Panc1 (cell line): ENCODE results near the gene HNRNPA3. TPM values are rescaled to one million over a fixed set of nuclear protein-coding genes. Genes with fewer than 3 reads are reported as not detected.

Source experiments
- ATAC-seq: fragments of 200-7000 bp; cut with Tn5 transposase; 2 replicates; pipeline ENCODE4 v1.9.1; 2020; ENCODE audit warnings: mild to moderate bottlenecking, moderate library complexity
- BruUV-seq: library from RNA; stranded (reverse); fragments of 400-500 nt; replicated peaks from 2 replicates; lab custom pipeline; 2021; lab: Mats Ljungman, UMichigan
- CTCF ChIA-PET: fragments of 300-600 bp; sonication (Branson Sonifier 250); formaldehyde crosslinking; loops from one replicate; lab custom pipeline; 2022; ENCODE audit warnings: antibody characterized with exemption; lab: Charles Lee
- POLR2A ChIA-PET: fragments of 300-600 bp; sonication (Branson Sonifier 250); formaldehyde crosslinking; loops from one replicate; lab custom pipeline; 2022; ENCODE audit warnings: antibody characterized with exemption; lab: Charles Lee
- DNase-seq: peaks from one replicate; pipeline ENCODE4 v3.0.0-alpha.2; 2010; ENCODE audit warnings: low read depth, low spot score
- H3K27ac ChIP-seq: 2 replicates; pipeline ENCODE4 v1.5.1; 2011; ENCODE audit warnings: mild to moderate bottlenecking, low read length, inconsistent platforms
- H3K27me3 ChIP-seq: fragments of 200-500 bp; sonication (Bioruptor generic); 2 replicates; pipeline ENCODE4 v1.6.0; 2014; ENCODE audit warnings: low read length, inconsistent platforms; ENCODE audit not compliant: control insufficient read depth, insufficient read depth
- H3K36me3 ChIP-seq: fragments of 200-500 bp; sonication (Bioruptor generic); 2 replicates; pipeline ENCODE4 v1.5.1; 2014; ENCODE audit warnings: inconsistent platforms, mild to moderate bottlenecking, low read length, moderate library complexity; ENCODE audit not compliant: control insufficient read depth, insufficient read depth
- H3K4me1 ChIP-seq: 2 replicates; pipeline ENCODE4 v1.5.1; 2011; ENCODE audit warnings: inconsistent platforms, mild to moderate bottlenecking, low read length, moderate library complexity; ENCODE audit not compliant: control insufficient read depth, insufficient read depth
- H3K4me3 ChIP-seq, 2 experiments: 2 replicates each; pipeline ENCODE4 v1.5.1; 2011 to 2012; ENCODE audit warnings: low read depth in 2 of 2, low read length in 2 of 2, mild to moderate bottlenecking in 2 of 2, inconsistent platforms in 1 of 2, moderate library complexity in 1 of 2
- H3K9me3 ChIP-seq: fragments of 200-500 bp; sonication (Bioruptor generic); 2 replicates; pipeline ENCODE4 v1.5.1; 2014; ENCODE audit warnings: low read depth, mild to moderate bottlenecking, inconsistent platforms, low read length, moderate library complexity; ENCODE audit not compliant: control insufficient read depth, insufficient read depth
- CTCF ChIP-seq: fragments of 450-650 bp; IDR thresholded peaks from 2 replicates; pipeline ENCODE4 v1.5.1; 2017; ENCODE audit warnings: mild to moderate bottlenecking
- POLR2AphosphoS5 ChIP-seq: IDR thresholded peaks from 2 replicates; pipeline ENCODE4 v1.6.1; 2012; ENCODE audit warnings: mild to moderate bottlenecking, low read depth, low read length, moderate library complexity
- SIN3A ChIP-seq: IDR thresholded peaks from 2 replicates; pipeline ENCODE4 v1.6.1; 2012; ENCODE audit warnings: low read depth, mild to moderate bottlenecking, low read length, moderate library complexity, borderline replicate concordance; ENCODE audit not compliant: insufficient read depth
- TCF7L2 ChIP-seq: IDR thresholded peaks from 2 replicates; pipeline ENCODE4 v1.6.1; 2011; ENCODE audit warnings: mild to moderate bottlenecking, low read depth, low read length, inconsistent platforms
- in situ Hi-C: cut with HindIII; loops from 2 replicates; pipeline ENCODE4 v1.10.0; 2016; ENCODE audit warnings: low sequenced_read_pairs, low pct_unique_long_range_greater_than_20kb
- intact Hi-C: fragments of 100-400 bp; cut with micrococcal nuclease; formaldehyde crosslinking; loops from one replicate; pipeline ENCODE4 v1.10.0; 2022; ENCODE audit not compliant: unreplicated experiment
- total RNA-seq: library from RNA; stranded (reverse); gene quantifications from one replicate; pipeline ENCODE4 v1.2.1, GENCODE V29; 2021; ENCODE audit not compliant: unreplicated experiment

HNRNPA3 gene
- total RNA-seq, 1 experiment from 2014 or later, result 228 TPM

GRCh38 chr2:177237932-177238331, 25.3 kb downstream of the HNRNPA3 start:
- Histone ChIP-seq H3K4me1 (peaks cover 77% of the 10 kb centered on the region), H3K27ac (peak overlapping the region; percentile 94), H3K36me3 (peaks cover 13% of the 10 kb centered on the region), H3K4me3 (no peak overlapping the region), H3K9me3 (no peaks in the 10 kb centered on the region), H3K27me3 (no peaks in the 10 kb centered on the region)
- ATAC-seq, result no peak
- no peak for DNase-seq
- intact Hi-C loops, result no loop called here
- TF ChIP-seq SIN3A, result no peak
- no peak for TF ChIP-seq CTCF
- POLR2A ChIA-PET, result interaction anchor here (2.2 kb wide), 1 partner anchor 26 kb away, joined by 12 read pairs; the partner anchor contains the start of gene NFE2L2
- in situ Hi-C loops, result no loop called here
- BruUV-seq, result no TSS peak
- CTCF ChIA-PET, result no interaction called here

DNA sequence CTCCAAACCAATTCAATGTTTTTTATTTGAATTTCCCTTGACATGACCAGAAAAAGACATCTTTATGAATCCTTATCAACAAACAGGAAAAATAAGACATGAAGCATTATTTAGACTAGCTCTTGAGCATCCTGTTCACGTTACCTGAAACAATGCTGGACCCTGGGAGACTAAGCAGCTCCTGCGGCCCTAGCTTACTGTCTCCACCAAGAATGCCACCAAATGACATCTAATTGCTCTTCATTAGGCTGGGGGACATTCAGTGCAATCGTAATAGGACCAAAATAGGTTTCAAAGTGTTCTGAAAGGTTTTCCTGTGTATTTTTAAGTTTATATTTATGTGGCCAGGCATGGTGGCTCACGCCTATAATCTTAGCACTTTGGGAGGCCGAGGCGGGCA, 26.5 kb downstream of the HNRNPA3 start:
- in situ Hi-C loops (no loop called here), intact Hi-C loops (no loop called here)
- DNase-seq, result no peak
- BruUV-seq, result no TSS peak
- Histone ChIP-seq H3K4me1 (peaks cover 84% of the 10 kb centered on the region), H3K9me3 (no peaks in the 10 kb centered on the region), H3K4me3 (no peak overlapping the region; a peak in 1 of 4 replicates), H3K27me3 (no peaks in the 10 kb centered on the region), H3K36me3 (peaks cover 5% of the 10 kb centered on the region; the same call in 1 of the 2 replicates), H3K27ac (peak overlapping the region; percentile 94)
- ChIA-PET CTCF (no interaction called here), POLR2A (interaction anchor here (2.2 kb wide), 1 partner anchor 25 kb away, joined by 12 read pairs; the partner anchor contains the start of gene NFE2L2)
- TF ChIP-seq CTCF, result no peak
- no peak for ATAC-seq

DNA sequence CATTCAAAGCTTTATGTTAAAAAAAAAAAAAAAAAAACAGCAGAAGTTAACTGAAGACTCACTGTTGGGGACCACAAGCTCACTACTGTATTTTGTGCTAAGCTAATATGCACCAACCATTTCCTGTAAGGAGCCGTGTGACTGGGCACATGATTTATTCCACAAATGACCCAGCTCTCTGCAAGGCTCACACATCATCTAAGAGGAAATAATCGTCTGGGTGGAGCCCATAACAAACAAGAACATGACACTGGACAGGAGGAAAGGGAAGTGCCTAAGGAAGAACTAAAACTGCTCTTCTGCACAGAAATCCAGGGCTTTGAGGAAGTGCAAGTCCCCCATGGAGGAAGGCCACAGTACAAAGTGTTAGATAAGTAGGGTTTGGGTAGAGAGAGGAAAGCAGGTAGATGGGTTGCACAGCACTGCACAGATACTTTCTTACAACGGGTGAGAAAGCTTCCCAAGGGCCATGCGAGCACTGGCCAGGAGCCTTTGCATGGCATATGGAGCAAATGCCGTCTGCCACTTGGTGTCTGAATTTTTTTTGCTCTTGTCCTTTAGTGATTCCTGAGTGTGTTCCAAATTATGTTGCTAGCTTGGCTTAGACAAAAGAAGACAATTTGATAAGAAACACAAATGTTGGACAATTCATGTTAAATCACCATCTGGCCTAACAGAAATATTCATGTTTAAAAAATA, 27.5 kb downstream of the HNRNPA3 start:
- H3K27me3 ChIP-seq, result no peaks in the 10 kb centered on the region
- H3K9me3 ChIP-seq, result no peaks in the 10 kb centered on the region
- DNase-seq, result peak; percentile 66
- H3K4me1 ChIP-seq, result peaks cover 90% of the 10 kb centered on the region
- peak overlapping the region; percentile 94 for H3K27ac ChIP-seq
- POLR2A ChIA-PET, result interaction anchor here (0.6 to 2.2 kb wide), 4 partner anchors 12 to 42 kb away, joined by 4 to 12 read pairs (median 6); partner anchors contain the start of gene NFE2L2
- H3K4me3 ChIP-seq, result peak overlapping the region in 1 of 2 experiments; percentile 15; a peak in 1 of 4 replicates
- TF ChIP-seq TCF7L2, result no peak
- peak; percentile 22; the same call in 1 of the 2 replicates for TF ChIP-seq POLR2AphosphoS5
- TSS peak; percentile 7 for BruUV-seq
- CTCF ChIA-PET, result interaction anchor here (0.5 kb wide), 1 partner anchor 14 kb away, joined by 3 read pairs; no protein-coding TSS in a partner anchor
- peak; percentile 31; the same call in 1 of the 2 replicates for ATAC-seq
- in situ Hi-C loops (no loop called here), intact Hi-C loops (loop anchor here (10.0 kb wide), 1 partner anchor 155 kb away; the partner anchor contains the start of gene AGPS)
- no peaks in the 10 kb centered on the region for H3K36me3 ChIP-seq
